Gastrocnemius medialis (tissue), 4 donors: Measurements from ENCODE around the gene MTNR1B. TPM values are rescaled to one million over a fixed set of nuclear protein-coding genes. Genes with fewer than 3 reads are reported as not detected.

Source experiments
- ATAC-seq, 2 donors: fragments of 150-250 bp; one replicate each; pipeline ENCODE4 v1.9.1; 2016
- DNase-seq, 2 donors: peaks; one replicate each; pipeline ENCODE4 v3.0.0-alpha.2; 2019
- H3K27ac ChIP-seq, 4 donors: fragments of 200-600 bp; sonication (generic); 1 replicate in 1 of 4; 2 replicates in 3 of 4; pipeline ENCODE4 v1.5.1; 2016 to 2018; ENCODE audit warnings: mild to moderate bottlenecking in 2 of 4, moderate library complexity in 1 of 4
- H3K27me3 ChIP-seq, 3 donors: fragments of 200-600 bp; sonication (generic) in 2 of 3; 1 replicate in 1 of 3; 2 replicates in 2 of 3; pipeline versions ENCODE4 v1.5.1 to v1.6.0; 2016 to 2019; ENCODE audit warnings: mild to moderate bottlenecking in 1 of 3, moderate library complexity in 1 of 3
- H3K36me3 ChIP-seq, 2 donors: fragments of 200-600 bp; sonication (generic) in 1 of 2; one replicate each; pipeline ENCODE4 v1.5.1; 2017 to 2018
- H3K4me1 ChIP-seq, 2 donors: fragments of 200-600 bp; sonication (generic) in 1 of 2; one replicate each; pipeline ENCODE4 v1.5.1; 2016 to 2017; ENCODE audit warnings: mild to moderate bottlenecking in 2 of 2
- H3K4me3 ChIP-seq, 4 donors: fragments of 200-600 bp; sonication (generic) in 3 of 4; 1 replicate in 1 of 4; 2 replicates in 3 of 4; pipeline ENCODE4 v1.5.1; 2016 to 2019; ENCODE audit warnings: mild to moderate bottlenecking in 2 of 4
- H3K9me3 ChIP-seq, 3 donors: fragments of 200-600 bp; sonication (generic) in 2 of 3; 1 replicate in 1 of 3; 2 replicates in 2 of 3; pipeline ENCODE4 v1.5.1; 2016 to 2019
- POLR2A ChIP-seq, 2 donors: fragments of 450-650 bp; IDR thresholded peaks; one replicate each; pipeline ENCODE4 v1.6.1; 2017; ENCODE audit warnings: antibody characterized with exemption in 2 of 2, mild to moderate bottlenecking in 2 of 2, moderate library complexity in 2 of 2
- in situ Hi-C, 4 donors: fragments of 200-750 bp; cut with MboI; loops; one replicate each; pipeline versions ENCODE4 v1.15.0 to v1.8.0; 2017; ENCODE audit warnings: low sequenced_read_pairs in 4 of 4
- intact Hi-C: fragments of 100-400 bp; cut with DNase I; formaldehyde crosslinking; loops from one replicate; pipeline ENCODE4 v1.15.1; 2023; ENCODE audit warnings: low total_unique reads
- total RNA-seq, 4 donors: library from RNA; depleted of rRNA; stranded (reverse); fragments of >200 nt; gene quantifications; one replicate each; pipeline versions ENCODE4 v1.1.0 to v1.2.3, GENCODE V29; 2016
- TF ChIP-seq, protein P1 (sequence below), 5 experiments: fragments of 450-650 bp in 3 of 5; fragments of 200-600 bp in 2 of 5; sonication (generic) in 2 of 5; IDR thresholded peaks in 4 of 5; conservative IDR thresholded peaks in 1 of 5; 1 replicate in 4 of 5; 2 replicates in 1 of 5; pipeline ENCODE4 v1.5.1; 2016 to 2019; ENCODE audit warnings: antibody characterized with exemption in 5 of 5, mild to moderate bottlenecking in 3 of 5, moderate library complexity in 3 of 5

The MTNR1B gene
- total RNA-seq, 4 donors from 2014 or later, result not detected

DNA sequence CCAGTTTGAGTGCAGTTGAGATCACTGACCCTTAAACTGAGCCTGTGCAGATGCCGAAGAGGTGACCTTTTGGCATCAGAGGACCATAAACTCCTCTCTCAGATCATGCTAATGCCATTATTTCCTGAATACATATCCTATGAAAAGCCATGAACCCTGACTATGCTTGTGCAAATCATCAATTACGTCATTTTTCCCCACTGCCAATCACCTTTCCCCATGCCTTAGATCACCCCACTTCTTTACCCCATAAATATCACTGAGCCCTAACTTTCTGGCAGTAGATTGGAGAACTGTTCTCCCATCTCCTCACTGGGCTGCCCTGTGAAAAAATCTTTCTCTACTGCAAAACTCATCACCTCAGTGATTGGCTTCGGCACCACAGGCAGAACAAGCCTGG is 32.9 kb downstream of the MTNR1B start:
- Histone ChIP-seq H3K27ac (no peak overlapping the region), H3K36me3 (no peaks in the 10 kb centered on the region), H3K27me3 (no peaks in the 10 kb centered on the region), H3K4me1 (no peaks in the 10 kb centered on the region), H3K4me3 (no peak overlapping the region), H3K9me3 (no peaks in the 10 kb centered on the region)
- TF ChIP-seq, protein P1, sequence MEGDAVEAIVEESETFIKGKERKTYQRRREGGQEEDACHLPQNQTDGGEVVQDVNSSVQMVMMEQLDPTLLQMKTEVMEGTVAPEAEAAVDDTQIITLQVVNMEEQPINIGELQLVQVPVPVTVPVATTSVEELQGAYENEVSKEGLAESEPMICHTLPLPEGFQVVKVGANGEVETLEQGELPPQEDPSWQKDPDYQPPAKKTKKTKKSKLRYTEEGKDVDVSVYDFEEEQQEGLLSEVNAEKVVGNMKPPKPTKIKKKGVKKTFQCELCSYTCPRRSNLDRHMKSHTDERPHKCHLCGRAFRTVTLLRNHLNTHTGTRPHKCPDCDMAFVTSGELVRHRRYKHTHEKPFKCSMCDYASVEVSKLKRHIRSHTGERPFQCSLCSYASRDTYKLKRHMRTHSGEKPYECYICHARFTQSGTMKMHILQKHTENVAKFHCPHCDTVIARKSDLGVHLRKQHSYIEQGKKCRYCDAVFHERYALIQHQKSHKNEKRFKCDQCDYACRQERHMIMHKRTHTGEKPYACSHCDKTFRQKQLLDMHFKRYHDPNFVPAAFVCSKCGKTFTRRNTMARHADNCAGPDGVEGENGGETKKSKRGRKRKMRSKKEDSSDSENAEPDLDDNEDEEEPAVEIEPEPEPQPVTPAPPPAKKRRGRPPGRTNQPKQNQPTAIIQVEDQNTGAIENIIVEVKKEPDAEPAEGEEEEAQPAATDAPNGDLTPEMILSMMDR (IDR thresholded peaks at IDR 0.05 in 4 of 5, conservative IDR thresholded peaks at IDR 0.05 in 1 of 5), result no peak
- TF ChIP-seq POLR2A (IDR thresholded peaks at IDR 0.05), result no peak
- ATAC-seq (no peak), DNase-seq (no peak)
- intact Hi-C loops (no loop called here), in situ Hi-C loops (no loop called here)

DNA sequence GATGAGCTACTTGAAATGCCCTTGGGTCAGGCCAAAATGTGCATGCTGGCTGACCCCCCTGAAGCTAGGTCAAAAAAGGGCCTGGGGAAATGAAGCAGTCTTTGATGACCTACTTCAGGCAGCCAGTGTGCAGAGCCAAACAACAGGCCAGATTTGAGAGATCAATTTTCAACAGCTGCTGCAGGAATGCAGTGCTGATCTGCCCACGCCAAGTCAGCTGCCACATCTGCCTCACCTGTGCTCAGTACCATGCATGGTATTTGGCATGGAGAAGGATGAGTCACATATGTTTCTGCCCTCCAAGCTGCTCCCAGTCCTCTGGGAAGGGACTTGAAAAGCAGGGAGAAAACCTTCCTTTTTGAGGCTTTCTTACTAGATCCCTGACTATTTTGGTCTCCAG is 35.8 kb downstream of the MTNR1B start:
- DNase-seq (no peak), ATAC-seq (no peak)
- no peaks in the 10 kb centered on the region for H3K9me3 ChIP-seq
- intact Hi-C loops (no loop called here), in situ Hi-C loops (no loop called here)
- H3K4me3 ChIP-seq, result no peak overlapping the region
- H3K36me3 ChIP-seq, result no peaks in the 10 kb centered on the region
- no peaks in the 10 kb centered on the region for H3K4me1 ChIP-seq
- no peak for TF ChIP-seq POLR2A (IDR thresholded peaks at IDR 0.05)
- TF ChIP-seq, protein P1 (IDR thresholded peaks at IDR 0.05 in 4 of 5, conservative IDR thresholded peaks at IDR 0.05 in 1 of 5), result no peak
- no peaks in the 10 kb centered on the region for H3K27me3 ChIP-seq
- H3K27ac ChIP-seq, result no peak overlapping the region

DNA sequence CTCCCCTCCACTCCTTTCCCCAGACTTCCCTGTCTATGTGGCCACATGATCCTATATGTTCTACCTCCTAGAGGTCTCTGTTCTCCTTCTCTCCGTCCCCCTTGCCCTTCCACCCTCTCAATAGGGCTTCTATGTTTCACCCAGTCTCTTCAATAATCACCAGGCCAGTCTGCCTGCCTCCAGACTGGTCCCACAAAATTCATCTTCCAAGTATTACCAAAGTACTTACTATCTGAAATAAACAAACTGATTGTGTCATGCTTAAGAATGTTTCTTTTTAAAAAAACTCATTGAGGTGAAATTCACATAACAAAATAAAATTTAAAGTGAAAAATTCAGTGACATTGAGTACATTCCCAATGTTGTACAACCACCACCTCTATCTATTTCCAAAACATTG is 44.2 kb downstream of the MTNR1B start:
- Histone ChIP-seq H3K27ac (no peak overlapping the region), H3K9me3 (no peaks in the 10 kb centered on the region), H3K4me1 (no peaks in the 10 kb centered on the region), H3K36me3 (no peaks in the 10 kb centered on the region), H3K27me3 (no peaks in the 10 kb centered on the region), H3K4me3 (no peak overlapping the region)
- TF ChIP-seq, protein P1 (IDR thresholded peaks at IDR 0.05 in 4 of 5, conservative IDR thresholded peaks at IDR 0.05 in 1 of 5), result no peak
- no peak for TF ChIP-seq POLR2A (IDR thresholded peaks at IDR 0.05)
- ATAC-seq, result no peak
- DNase-seq, result no peak
- intact Hi-C loops, result no loop called here
- in situ Hi-C loops, result no loop called here

DNA sequence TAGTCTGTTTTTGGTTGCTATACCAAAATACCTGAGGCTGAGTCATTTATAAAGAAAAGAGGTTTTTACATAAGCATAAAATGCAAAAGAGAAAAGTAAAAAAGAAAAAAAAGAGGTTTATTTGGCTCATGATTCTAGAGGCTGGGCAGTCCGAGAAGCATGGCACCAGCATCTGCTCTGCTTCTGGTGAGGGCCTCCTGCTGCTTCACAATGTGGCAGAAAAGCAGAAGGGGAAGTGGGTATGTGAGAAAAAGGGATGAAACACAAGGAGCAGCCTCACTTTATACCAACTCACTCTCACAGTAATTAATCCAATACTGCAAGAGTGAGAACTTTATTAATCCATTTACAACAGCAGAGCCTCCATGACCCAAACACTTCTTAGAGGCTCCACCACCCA is 47.1 kb downstream of the MTNR1B start:
- Histone ChIP-seq H3K27ac (no peak overlapping the region), H3K4me3 (no peak overlapping the region), H3K9me3 (no peaks in the 10 kb centered on the region), H3K27me3 (no peaks in the 10 kb centered on the region), H3K36me3 (no peaks in the 10 kb centered on the region), H3K4me1 (no peaks in the 10 kb centered on the region)
- in situ Hi-C loops, result no loop called here
- TF ChIP-seq, protein P1 (IDR thresholded peaks at IDR 0.05 in 4 of 5, conservative IDR thresholded peaks at IDR 0.05 in 1 of 5), result no peak
- TF ChIP-seq POLR2A (IDR thresholded peaks at IDR 0.05), result no peak
- DNase-seq, result no peak
- intact Hi-C loops, result no loop called here
- ATAC-seq, result no peak
